ENCODE data around the gene UNC5CL.

GRCh38 chr6:41027241-41027640 lies 11.8 kb downstream of the UNC5CL start:
- TF ChIP-seq CTCF (conservative IDR thresholded peaks at IDR 0.05; ENCODE audit: low read length), result no peak
- TF ChIP-seq EZH2phosphoT487 (IDR thresholded peaks at IDR 0.05; ENCODE audit: borderline replicate concordance, low read depth, low read length), result no peak

All from OCI-LY7 (cell line).